ENCODE results near the gene HNRNPA3.

HNRNPA3 gene

GRCh38 chr2:177263451-177264208 is 51.0 kb downstream of the HNRNPA3 start (continued):
- TF ChIP-seq ZSCAN30 (tag by site-specific recombination; IDR thresholded peaks at IDR 0.05) = peak; percentile 98
- TF ChIP-seq OVOL3 (tag by site-specific recombination; IDR thresholded peaks at IDR 0.05) = peak; percentile 48
- peak; percentile 57 for TF ChIP-seq SP2 (tag by site-specific recombination; IDR thresholded peaks at IDR 0.05)
- TF ChIP-seq ZBTB20 (tag by site-specific recombination; IDR thresholded peaks at IDR 0.05) = peak; percentile 83
- TF ChIP-seq ZNF157 (tag by site-specific recombination; IDR thresholded peaks at IDR 0.05) = no peak
- TF ChIP-seq ZNF175 (tag by site-specific recombination; IDR thresholded peaks at IDR 0.05) = no peak
- no peak for TF ChIP-seq ZNF404 (tag by site-specific recombination; IDR thresholded peaks at IDR 0.05)
- peak; percentile 73 for TF ChIP-seq ZNF843 (tag by site-specific recombination; IDR thresholded peaks at IDR 0.05)
- TF ChIP-seq RBAK (tag by site-specific recombination; IDR thresholded peaks at IDR 0.05) = no peak
- TF ChIP-seq ZNF560 (tag by site-specific recombination; IDR thresholded peaks at IDR 0.05; ENCODE audit: borderline replicate concordance) = no peak
- peak; percentile 96 for TF ChIP-seq ZSCAN5A (tag by site-specific recombination; IDR thresholded peaks at IDR 0.05)
- no peak for TF ChIP-seq ZNF837 (tag by site-specific recombination; IDR thresholded peaks at IDR 0.05)
- peak; percentile 91 for TF ChIP-seq GLIS2 (tag by site-specific recombination; IDR thresholded peaks at IDR 0.05)
- TF ChIP-seq, protein P1, sequence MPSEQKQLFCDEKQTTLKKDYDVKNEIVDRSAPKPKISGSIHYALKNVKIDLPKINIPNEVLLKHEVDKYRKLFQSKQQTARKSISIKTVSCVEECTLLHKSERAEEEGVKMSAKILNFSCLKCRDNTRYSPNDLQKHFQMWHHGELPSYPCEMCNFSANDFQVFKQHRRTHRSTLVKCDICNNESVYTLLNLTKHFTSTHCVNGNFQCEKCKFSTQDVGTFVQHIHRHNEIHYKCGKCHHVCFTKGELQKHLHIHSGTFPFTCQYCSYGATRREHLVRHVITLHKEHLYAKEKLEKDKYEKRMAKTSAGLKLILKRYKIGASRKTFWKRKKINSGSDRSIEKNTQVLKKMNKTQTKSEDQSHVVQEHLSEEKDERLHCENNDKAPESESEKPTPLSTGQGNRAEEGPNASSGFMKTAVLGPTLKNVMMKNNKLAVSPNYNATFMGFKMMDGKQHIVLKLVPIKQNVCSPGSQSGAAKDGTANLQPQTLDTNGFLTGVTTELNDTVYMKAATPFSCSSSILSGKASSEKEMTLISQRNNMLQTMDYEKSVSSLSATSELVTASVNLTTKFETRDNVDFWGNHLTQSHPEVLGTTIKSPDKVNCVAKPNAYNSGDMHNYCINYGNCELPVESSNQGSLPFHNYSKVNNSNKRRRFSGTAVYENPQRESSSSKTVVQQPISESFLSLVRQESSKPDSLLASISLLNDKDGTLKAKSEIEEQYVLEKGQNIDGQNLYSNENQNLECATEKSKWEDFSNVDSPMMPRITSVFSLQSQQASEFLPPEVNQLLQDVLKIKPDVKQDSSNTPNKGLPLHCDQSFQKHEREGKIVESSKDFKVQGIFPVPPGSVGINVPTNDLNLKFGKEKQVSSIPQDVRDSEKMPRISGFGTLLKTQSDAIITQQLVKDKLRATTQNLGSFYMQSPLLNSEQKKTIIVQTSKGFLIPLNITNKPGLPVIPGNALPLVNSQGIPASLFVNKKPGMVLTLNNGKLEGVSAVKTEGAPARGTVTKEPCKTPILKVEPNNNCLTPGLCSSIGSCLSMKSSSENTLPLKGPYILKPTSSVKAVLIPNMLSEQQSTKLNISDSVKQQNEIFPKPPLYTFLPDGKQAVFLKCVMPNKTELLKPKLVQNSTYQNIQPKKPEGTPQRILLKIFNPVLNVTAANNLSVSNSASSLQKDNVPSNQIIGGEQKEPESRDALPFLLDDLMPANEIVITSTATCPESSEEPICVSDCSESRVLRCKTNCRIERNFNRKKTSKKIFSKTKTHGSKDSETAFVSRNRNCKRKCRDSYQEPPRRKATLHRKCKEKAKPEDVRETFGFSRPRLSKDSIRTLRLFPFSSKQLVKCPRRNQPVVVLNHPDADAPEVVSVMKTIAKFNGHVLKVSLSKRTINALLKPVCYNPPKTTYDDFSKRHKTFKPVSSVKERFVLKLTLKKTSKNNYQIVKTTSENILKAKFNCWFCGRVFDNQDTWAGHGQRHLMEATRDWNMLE (tag by site-specific recombination; conservative IDR thresholded peaks at IDR 0.05; ENCODE audit: low read depth) = no peak
- peak; percentile 76; the same call in 1 of the 2 replicates for TF ChIP-seq ZNF394 (tag by site-specific recombination; IDR thresholded peaks at IDR 0.05; ENCODE audit: borderline replicate concordance)
- peak; percentile 94 for TF ChIP-seq ZBTB17 (tag by site-specific recombination; IDR thresholded peaks at IDR 0.05)
- TF ChIP-seq KLF8 (tag by site-specific recombination; IDR thresholded peaks at IDR 0.05) = peak; percentile 76
- no peak for TF ChIP-seq ZNF114 (tag by site-specific recombination; IDR thresholded peaks at IDR 0.05)
- no peak for TF ChIP-seq ZNF48 (tag by site-specific recombination; IDR thresholded peaks at IDR 0.05)
- TF ChIP-seq BCL11B (tag by site-specific recombination; IDR thresholded peaks at IDR 0.05; ENCODE audit: low read depth) = peak; percentile 80; the same call in 1 of the 2 replicates
- TF ChIP-seq BCL11A (tag by site-specific recombination; IDR thresholded peaks at IDR 0.05; ENCODE audit: low read depth) = peak; percentile 87
- peak; percentile 54; the same call in 1 of the 2 replicates for TF ChIP-seq SP3 (tag by site-specific recombination; IDR thresholded peaks at IDR 0.05)
- no peak; the same call in 1 of the 2 replicates for TF ChIP-seq PRDM6 (tag by site-specific recombination; IDR thresholded peaks at IDR 0.05)
- TF ChIP-seq ZNF174 (tag by site-specific recombination; IDR thresholded peaks at IDR 0.05) = no peak
- TF ChIP-seq PATZ1 (tag by site-specific recombination; IDR thresholded peaks at IDR 0.05) = peak; percentile 91
- TF ChIP-seq ZNF350 (tag by site-specific recombination; IDR thresholded peaks at IDR 0.05) = no peak
- TF ChIP-seq ZNF513 (tag by site-specific recombination; IDR thresholded peaks at IDR 0.05) = peak; percentile 32; the same call in 1 of the 2 replicates
- peak; percentile 93 for TF ChIP-seq ZFP69B (tag by site-specific recombination; IDR thresholded peaks at IDR 0.05)
- no peak for TF ChIP-seq ZNF302 (tag by site-specific recombination; IDR thresholded peaks at IDR 0.05; ENCODE audit: low read depth)
